GM23338 (cell line): ENCODE data around the gene BCL2. TPM values are rescaled to one million over a fixed set of nuclear protein-coding genes. Genes with fewer than 3 reads are reported as not detected.

Source experiments
- ATAC-seq: fragments of 200-7000 bp; cut with Tn5 transposase; 3 replicates; pipeline ENCODE4 v1.9.1; 2020
- DNase-seq: peaks from one replicate; pipeline ENCODE4 v3.0.0-alpha.2; 2015; ENCODE audit warnings: low spot score
- H2AFZ ChIP-seq: fragments of 200-600 bp; sonication (generic); 2 replicates; pipeline ENCODE4 v1.8.0; 2016; ENCODE audit warnings: antibody characterized with exemption, mild to moderate bottlenecking, moderate library complexity
- H3F3A ChIP-seq: fragments of 200-600 bp; sonication (generic); replicated peaks from 2 replicates; pipeline ENCODE4 v1.8.0; 2017; ENCODE audit warnings: antibody characterized with exemption, mixed run types, low read depth
- H3K27ac ChIP-seq: fragments of 200-600 bp; sonication (generic); 2 replicates; pipeline ENCODE4 v1.6.1; 2016; ENCODE audit warnings: low read depth
- H3K27me3 ChIP-seq: fragments of 200-600 bp; sonication (generic); 2 replicates; pipeline ENCODE4 v1.8.0; 2016; ENCODE audit warnings: mild to moderate bottlenecking, mixed run types, moderate library complexity; ENCODE audit not compliant: insufficient read depth
- H3K36me3 ChIP-seq: fragments of 200-600 bp; sonication (generic); 2 replicates; pipeline ENCODE4 v1.8.0; 2016; ENCODE audit warnings: mild to moderate bottlenecking; ENCODE audit not compliant: insufficient read depth
- H3K4me1 ChIP-seq: fragments of 200-600 bp; sonication (generic); 2 replicates; pipeline ENCODE4 v1.8.0; 2016; ENCODE audit warnings: mild to moderate bottlenecking, moderate library complexity; ENCODE audit not compliant: insufficient read depth
- H3K4me2 ChIP-seq: fragments of 200-600 bp; sonication (generic); 2 replicates; pipeline ENCODE4 v1.7.1; 2017; ENCODE audit warnings: mixed run types
- H3K4me3 ChIP-seq: fragments of 200-600 bp; sonication (generic); 2 replicates; pipeline ENCODE4 v1.6.1; 2016; ENCODE audit warnings: mixed run types
- H3K79me2 ChIP-seq: fragments of 200-600 bp; sonication (generic); replicated peaks from 2 replicates; pipeline ENCODE4 v1.8.0; 2017; ENCODE audit warnings: mild to moderate bottlenecking; ENCODE audit not compliant: insufficient read depth
- H3K9me2 ChIP-seq: fragments of 200-600 bp; sonication (generic); 2 replicates; pipeline ENCODE4 v1.8.0; 2017; ENCODE audit not compliant: insufficient read depth
- H4K20me1 ChIP-seq: fragments of 200-600 bp; sonication (generic); replicated peaks from 2 replicates; pipeline ENCODE4 v1.8.0; 2017; ENCODE audit warnings: mild to moderate bottlenecking; ENCODE audit not compliant: insufficient read depth
- H3K27ac Mint-ChIP-seq: 2 replicates; pipeline ENCODE4 v1.8.0; 2020; ENCODE audit warnings: inconsistent platforms, mild to moderate bottlenecking, moderate library complexity, mixed read lengths
- H3K27me3 Mint-ChIP-seq: 3 replicates; pipeline ENCODE4 v1.8.0; 2022; ENCODE audit warnings: low read depth, mild to moderate bottlenecking, moderate library complexity, mixed read lengths, inconsistent platforms; ENCODE audit not compliant: insufficient read depth, poor library complexity
- H3K36me3 Mint-ChIP-seq: 3 replicates; pipeline ENCODE4 v1.8.0; 2021; ENCODE audit warnings: low read depth, mild to moderate bottlenecking, inconsistent platforms, moderate library complexity, mixed read lengths
- H3K4me1 Mint-ChIP-seq: 3 replicates; pipeline ENCODE4 v1.8.0; 2020; ENCODE audit warnings: mild to moderate bottlenecking, inconsistent platforms, mixed read lengths
- H3K4me3 Mint-ChIP-seq: 3 replicates; pipeline ENCODE4 v1.8.0; 2021; ENCODE audit warnings: moderate library complexity, mild to moderate bottlenecking, inconsistent platforms, mixed read lengths
- H3K9me3 Mint-ChIP-seq: 3 replicates; pipeline ENCODE4 v1.8.0; 2020; ENCODE audit warnings: moderate library complexity, mild to moderate bottlenecking, inconsistent platforms, mixed read lengths
- JUNB ChIP-seq: IDR thresholded peaks from one replicate; pipeline ENCODE4 v1.6.1; 2016; ENCODE audit warnings: antibody characterized with exemption; ENCODE audit not compliant: unreplicated experiment
- POLR2AphosphoS5 ChIP-seq: IDR thresholded peaks from 2 replicates; pipeline ENCODE4 v1.6.1; 2016; ENCODE audit warnings: antibody characterized with exemption, low read depth
- ZNF331 ChIP-seq: fragments of 250-450 bp; sonication (Bioruptor Pico); IDR thresholded peaks from 2 replicates; pipeline ENCODE4 v1.5.0; 2020; ENCODE audit warnings: low read depth, mild to moderate bottlenecking, moderate library complexity
- polyA plus RNA-seq: library from polyadenylated mRNA; unstranded; fragments of >200 nt; fragmentation: Nextera tagmentation; extraction: Ambion mirVana; gene quantifications from 2 replicates; pipeline ENCODE4 v1.2.1, GENCODE V29; 2016
- total RNA-seq: library from RNA; depleted of rRNA; stranded (reverse); fragments of >200 nt; shearing (Covaris generic); gene quantifications from 2 replicates; pipeline ENCODE4 v1.2.3, GENCODE V29; 2014
- TF ChIP-seq, protein P1 (sequence below): fragments of 250-450 bp; sonication (Bioruptor Pico); IDR thresholded peaks from 2 replicates; pipeline ENCODE4 v1.5.0; 2020; ENCODE audit warnings: mild to moderate bottlenecking, moderate library complexity

Gene BCL2
- total and polyA plus RNA-seq, 2 experiments from 2014 or later, result 1.2 to 4.0 TPM

DNA sequence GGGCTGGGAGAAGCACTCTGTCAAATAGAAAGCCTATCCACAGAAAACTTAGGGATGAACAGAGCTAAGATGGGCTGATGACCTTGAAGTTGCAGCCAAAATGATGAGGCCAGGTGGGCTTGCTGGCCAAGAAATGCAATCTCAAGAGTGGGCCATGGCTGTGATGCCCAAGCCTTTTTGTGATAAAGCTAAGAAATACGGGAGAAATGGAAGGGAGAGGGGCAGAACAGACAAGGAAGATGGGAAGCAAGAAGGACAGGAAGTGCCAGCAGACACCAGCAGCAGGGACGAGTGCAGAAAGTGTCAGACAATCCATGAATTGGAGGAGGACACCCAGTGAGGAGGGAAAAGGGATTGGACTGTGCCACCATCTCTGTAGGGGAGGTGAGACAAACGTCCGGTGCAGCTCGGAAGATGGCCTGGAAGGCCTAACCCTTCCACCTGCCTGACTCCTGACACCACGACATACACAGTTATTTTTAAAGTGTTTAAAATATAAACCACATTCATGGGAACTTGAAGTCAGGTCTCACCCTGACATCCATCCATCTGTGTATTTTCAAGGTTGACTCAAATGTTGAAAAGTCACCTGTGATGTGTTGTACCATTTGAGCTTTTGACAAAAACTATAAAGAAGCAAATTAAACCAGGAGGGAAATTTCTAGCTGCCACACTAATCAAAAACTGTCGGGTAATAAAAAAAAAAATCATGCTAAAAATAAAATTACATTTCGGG lies 105.5 kb downstream of the BCL2 start (continued):
- TF ChIP-seq, protein P1, sequence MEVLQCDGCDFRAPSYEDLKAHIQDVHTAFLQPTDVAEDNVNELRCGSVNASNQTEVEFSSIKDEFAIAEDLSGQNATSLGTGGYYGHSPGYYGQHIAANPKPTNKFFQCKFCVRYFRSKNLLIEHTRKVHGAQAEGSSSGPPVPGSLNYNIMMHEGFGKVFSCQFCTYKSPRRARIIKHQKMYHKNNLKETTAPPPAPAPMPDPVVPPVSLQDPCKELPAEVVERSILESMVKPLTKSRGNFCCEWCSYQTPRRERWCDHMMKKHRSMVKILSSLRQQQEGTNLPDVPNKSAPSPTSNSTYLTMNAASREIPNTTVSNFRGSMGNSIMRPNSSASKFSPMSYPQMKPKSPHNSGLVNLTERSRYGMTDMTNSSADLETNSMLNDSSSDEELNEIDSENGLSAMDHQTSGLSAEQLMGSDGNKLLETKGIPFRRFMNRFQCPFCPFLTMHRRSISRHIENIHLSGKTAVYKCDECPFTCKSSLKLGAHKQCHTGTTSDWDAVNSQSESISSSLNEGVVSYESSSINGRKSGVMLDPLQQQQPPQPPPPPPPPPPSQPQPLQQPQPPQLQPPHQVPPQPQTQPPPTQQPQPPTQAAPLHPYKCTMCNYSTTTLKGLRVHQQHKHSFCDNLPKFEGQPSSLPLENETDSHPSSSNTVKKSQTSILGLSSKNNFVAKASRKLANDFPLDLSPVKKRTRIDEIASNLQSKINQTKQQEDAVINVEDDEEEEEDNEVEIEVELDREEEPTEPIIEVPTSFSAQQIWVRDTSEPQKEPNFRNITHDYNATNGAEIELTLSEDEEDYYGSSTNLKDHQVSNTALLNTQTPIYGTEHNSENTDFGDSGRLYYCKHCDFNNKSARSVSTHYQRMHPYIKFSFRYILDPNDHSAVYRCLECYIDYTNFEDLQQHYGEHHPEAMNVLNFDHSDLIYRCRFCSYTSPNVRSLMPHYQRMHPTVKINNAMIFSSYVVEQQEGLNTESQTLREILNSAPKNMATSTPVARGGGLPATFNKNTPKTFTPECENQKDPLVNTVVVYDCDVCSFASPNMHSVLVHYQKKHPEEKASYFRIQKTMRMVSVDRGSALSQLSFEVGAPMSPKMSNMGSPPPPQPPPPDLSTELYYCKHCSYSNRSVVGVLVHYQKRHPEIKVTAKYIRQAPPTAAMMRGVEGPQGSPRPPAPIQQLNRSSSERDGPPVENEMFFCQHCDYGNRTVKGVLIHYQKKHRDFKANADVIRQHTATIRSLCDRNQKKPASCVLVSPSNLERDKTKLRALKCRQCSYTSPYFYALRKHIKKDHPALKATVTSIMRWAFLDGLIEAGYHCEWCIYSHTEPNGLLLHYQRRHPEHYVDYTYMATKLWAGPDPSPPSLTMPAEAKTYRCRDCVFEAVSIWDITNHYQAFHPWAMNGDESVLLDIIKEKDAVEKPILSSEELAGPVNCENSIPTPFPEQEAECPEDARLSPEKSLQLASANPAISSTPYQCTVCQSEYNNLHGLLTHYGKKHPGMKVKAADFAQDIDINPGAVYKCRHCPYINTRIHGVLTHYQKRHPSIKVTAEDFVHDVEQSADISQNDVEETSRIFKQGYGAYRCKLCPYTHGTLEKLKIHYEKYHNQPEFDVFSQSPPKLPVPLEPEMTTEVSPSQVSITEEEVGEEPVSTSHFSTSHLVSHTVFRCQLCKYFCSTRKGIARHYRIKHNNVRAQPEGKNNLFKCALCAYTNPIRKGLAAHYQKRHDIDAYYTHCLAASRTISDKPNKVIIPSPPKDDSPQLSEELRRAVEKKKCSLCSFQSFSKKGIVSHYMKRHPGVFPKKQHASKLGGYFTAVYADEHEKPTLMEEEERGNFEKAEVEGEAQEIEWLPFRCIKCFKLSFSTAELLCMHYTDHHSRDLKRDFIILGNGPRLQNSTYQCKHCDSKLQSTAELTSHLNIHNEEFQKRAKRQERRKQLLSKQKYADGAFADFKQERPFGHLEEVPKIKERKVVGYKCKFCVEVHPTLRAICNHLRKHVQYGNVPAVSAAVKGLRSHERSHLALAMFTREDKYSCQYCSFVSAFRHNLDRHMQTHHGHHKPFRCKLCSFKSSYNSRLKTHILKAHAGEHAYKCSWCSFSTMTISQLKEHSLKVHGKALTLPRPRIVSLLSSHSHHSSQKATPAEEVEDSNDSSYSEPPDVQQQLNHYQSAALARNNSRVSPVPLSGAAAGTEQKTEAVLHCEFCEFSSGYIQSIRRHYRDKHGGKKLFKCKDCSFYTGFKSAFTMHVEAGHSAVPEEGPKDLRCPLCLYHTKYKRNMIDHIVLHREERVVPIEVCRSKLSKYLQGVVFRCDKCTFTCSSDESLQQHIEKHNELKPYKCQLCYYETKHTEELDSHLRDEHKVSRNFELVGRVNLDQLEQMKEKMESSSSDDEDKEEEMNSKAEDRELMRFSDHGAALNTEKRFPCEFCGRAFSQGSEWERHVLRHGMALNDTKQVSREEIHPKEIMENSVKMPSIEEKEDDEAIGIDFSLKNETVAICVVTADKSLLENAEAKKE (CRISPR knock-in tag), result no peak
- no peak for TF ChIP-seq ZNF331 (CRISPR knock-in tag)
- no peak for TF ChIP-seq POLR2AphosphoS5

DNA sequence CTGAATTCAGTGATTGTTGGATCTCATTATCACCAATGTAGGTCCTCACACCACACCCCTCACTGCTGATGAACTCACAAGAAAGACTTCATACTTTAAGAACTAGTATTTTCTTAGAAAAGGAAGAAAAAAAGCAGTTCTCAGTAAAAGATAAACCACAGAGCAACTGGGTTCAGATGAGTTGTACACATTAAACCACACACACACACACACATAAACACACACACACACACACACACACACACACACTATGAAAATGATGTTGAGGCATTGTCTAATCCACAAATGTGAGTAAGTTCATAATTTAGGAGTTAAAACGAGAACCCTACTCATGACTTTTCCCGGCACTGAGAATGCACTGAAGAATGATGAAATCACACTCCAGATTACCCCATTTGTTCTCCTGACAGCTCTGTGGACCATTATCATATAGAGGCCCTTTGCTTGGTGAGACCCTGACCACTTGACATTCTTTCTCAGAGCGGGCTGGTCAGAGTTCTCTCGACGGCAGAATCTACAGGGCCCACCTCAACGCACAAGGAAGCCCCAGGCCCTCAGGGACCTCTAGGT lies 106.2 kb downstream of the BCL2 start:
- peaks cover 4% of the 10 kb centered on the region for H3K27me3 Mint-ChIP-seq

More for the DNA sequence above, 106.2 kb downstream of the BCL2 start:
- Histone ChIP-seq H3F3A (no peaks in the 10 kb centered on the region), H3K79me2 (no peaks in the 10 kb centered on the region), H3K4me2 (no peak overlapping the region), H3K9me2 (no peaks in the 10 kb centered on the region), H3K27ac (no peak overlapping the region), H4K20me1 (no peaks in the 10 kb centered on the region), H3K36me3 (no peaks in the 10 kb centered on the region), H2AFZ (0 out of 2 replicates have a peak overlapping the region, but pooled peaks have one; percentile 38), H3K27me3 (no peaks in the 10 kb centered on the region), H3K4me1 (no peaks in the 10 kb centered on the region), H3K4me3 (no peak overlapping the region)
- H3K4me1 Mint-ChIP-seq, result peaks cover 6% of the 10 kb centered on the region; the same call in 2 of the 3 replicates
- no peak for TF ChIP-seq JUNB
- ATAC-seq (no peak), DNase-seq (no peak)
- H3K36me3 Mint-ChIP-seq, result no peaks in the 10 kb centered on the region
- no peaks in the 10 kb centered on the region for H3K9me3 Mint-ChIP-seq
- H3K27ac Mint-ChIP-seq, result no peak overlapping the region; the same call in 1 of the 2 replicates
- H3K4me3 Mint-ChIP-seq, result no peak overlapping the region
